HL-60/S4 treated with retinoic acid at 250 ng/mL for 4 days and 3 days (cell line): Measurements from ENCODE around the gene OASL.
"Not testable (repeated sequence)": the region's sequence is repeated elsewhere in the genome, so short reads cannot be mapped to it uniquely, and the experiment has no call there.

Experiments used
- in situ Hi-C: fragments of 300-500 bp; cut with MboI; formaldehyde crosslinking; loops from 2 replicates; pipeline ENCODE4 v1.7.0; 2022; ENCODE audit warnings: low sequenced_read_pairs

OASL gene

GRCh38 chr12:121059031-121059898, 20.2 kb upstream of the OASL start:
- in situ Hi-C loops = no loop called here

GRCh38 chr12:121057794-121058193, 18.7 kb upstream of the OASL start:
- in situ Hi-C loops = no loop called here

DNA sequence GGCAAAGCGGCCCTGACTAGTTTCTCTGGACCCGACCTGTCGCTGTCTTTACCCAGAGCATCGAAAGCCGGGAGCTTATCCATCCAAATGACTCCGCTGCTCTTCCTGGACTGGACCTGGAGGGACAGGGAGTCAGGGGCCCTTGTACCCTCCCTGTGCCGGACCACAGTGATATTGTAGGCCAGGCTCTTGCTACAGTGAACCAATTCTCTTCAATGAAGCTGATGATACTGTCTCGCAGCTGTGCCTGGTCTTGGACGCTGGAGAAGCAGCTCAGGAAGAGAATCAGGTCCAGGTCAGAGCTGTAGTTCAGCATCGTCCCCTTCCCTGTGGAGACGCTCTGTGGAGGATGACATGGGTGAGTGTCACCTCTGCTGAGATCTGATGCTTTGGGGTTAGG, 14.7 kb upstream of the OASL start:
- in situ Hi-C loops = no loop called here

GRCh38 chr12:121050725-121051124, 11.7 kb upstream of the OASL start:
- in situ Hi-C loops = no loop called here

DNA sequence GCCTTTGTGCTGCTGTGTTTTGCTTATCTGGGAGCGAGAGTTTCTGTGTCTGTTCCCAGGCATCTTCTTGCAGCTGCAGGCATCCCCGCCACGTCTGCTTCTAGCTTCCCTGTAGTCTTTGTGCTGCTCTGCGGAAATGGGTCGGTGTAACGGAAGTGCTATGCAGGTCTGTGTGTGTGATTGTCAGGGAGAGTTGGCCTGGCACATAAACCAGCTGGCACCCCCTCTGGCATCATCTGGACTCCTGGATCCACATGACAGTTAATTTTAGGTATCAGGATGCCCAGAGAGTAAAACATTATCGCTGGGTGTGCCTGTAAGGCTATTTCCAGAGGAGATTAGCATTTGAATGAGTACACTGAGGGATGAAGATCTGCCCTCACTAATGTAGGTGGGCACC, 9.4 kb upstream of the OASL start:
- in situ Hi-C loops = no loop called here

GRCh38 chr12:121047400-121047799, 8.4 kb upstream of the OASL start:
- in situ Hi-C loops = not testable (repeated sequence)

DNA sequence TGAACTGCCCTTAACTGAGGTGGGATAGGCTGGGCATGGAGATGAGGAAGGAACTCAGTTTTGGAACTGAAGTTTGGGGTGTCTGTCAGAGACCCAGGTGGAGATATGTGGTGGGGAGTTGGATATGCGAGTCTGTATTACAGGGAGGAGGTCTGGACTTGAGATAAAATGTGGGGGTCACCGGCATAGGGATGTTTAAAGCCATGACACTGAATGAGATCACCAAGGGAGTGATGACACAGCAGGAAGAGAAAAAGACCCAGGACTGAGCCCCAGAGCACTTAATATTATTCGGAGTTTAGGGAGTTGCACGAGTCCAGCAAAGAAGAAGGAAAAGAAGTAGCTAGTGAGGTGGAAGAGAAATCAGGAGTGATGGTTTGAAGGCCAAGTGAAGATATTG, 4.0 kb upstream of the OASL start:
- in situ Hi-C loops = no loop called here

GRCh38 chr12:121036810-121037326, 2.2 kb downstream of the OASL start:
- in situ Hi-C loops = no loop called here

DNA sequence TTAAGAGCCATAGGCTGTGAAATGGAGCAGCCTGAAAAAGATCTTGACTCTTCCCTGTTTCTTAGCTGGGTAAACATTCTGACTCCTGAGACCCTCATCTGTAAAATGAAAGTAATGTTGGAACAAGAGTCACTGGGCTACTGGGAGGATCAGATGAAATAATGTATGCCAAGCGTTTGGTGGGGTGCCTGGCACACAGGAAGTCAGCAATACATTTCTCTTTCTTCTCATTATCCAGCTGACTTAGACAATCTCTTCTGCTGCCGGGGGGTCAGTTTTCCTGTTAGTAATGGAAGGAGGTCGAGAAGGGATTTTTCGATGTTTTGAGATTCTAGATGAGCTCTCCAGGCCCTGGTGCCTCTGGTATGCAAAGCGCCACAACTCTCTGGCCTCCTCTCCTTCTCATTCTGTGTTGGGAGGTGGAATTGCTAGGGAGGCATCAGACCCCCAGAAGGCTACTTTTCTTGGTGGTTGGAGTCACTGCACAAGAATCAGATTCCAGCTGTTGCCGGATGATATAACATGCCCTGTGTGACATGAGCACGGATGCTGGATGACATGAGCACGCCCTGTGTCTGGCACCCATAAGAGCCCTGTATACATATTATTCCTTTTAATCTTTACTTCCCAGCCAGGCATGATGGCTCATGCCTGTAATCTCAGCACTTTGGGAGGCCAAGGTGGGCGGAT, 4.3 kb downstream of the OASL start:
- in situ Hi-C loops = no loop called here

GRCh38 chr12:121033625-121034349, 5.3 kb downstream of the OASL start:
- in situ Hi-C loops = no loop called here

DNA sequence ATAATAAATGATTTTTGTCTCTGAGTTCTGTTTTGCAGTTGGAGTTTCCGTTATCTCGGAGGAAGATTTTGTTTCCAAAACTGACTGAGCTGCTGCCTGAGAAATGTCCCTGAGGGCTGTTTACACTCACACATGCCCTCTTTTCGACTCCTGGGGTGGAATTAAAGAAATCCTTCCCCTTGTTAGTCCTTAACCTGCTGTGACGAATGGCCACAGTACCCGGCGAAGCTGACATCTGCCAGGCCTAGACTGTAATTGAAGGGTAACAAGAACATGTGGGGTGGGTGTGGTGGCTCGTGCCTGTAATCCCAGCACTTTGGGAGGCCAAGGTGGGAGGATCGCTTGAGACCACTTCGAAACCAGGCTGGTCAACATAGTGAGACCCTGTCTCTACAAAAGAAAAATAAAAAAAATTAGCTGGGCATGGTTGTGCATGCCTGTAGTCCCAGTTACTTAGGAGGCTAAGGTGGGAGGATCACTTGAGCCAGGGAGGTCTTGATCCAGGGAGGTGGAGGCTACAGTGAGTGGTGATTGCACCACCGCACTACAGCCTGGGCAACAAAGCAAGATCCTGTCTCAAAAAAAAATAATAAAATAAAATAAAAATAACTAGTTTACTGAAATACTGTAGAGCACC, 8.4 kb downstream of the OASL start:
- in situ Hi-C loops = no loop called here

DNA sequence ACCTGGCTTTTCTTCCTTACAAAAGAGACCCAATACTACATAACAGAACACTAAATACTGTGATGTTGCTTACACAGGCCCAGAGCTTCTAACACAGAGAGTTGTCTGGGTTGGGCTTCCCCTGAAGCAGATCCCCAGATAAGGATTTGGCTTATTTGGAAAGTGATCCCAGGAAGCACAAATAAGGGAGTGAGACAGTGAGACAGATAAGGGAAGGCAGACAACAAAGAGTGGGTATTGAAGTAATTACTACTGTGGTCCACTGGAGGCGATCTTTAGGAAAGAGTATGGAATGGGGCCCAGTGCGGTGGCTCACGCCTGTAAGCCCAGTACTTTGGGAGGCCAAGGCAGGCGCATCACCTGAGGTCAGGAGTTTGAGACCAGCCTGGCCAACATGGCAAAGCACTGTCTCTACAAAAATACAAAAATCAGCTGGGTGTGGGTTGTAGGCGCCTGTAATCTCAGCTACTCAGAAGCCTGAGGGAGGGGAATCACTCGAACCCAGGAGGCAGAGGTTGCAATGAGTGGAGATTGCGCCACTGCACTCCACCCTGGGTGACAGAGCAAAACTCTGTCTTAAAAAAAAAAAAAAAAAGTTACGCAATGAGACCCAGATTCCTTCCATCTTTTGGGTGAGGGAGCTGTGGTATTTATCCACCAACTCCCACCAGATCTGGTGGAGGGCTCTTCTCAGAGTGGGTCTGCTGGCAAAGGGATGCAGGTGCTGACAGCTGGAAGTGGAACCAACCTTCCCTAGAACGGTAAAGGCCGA, 12.6 kb downstream of the OASL start:
- in situ Hi-C loops = no loop called here

DNA sequence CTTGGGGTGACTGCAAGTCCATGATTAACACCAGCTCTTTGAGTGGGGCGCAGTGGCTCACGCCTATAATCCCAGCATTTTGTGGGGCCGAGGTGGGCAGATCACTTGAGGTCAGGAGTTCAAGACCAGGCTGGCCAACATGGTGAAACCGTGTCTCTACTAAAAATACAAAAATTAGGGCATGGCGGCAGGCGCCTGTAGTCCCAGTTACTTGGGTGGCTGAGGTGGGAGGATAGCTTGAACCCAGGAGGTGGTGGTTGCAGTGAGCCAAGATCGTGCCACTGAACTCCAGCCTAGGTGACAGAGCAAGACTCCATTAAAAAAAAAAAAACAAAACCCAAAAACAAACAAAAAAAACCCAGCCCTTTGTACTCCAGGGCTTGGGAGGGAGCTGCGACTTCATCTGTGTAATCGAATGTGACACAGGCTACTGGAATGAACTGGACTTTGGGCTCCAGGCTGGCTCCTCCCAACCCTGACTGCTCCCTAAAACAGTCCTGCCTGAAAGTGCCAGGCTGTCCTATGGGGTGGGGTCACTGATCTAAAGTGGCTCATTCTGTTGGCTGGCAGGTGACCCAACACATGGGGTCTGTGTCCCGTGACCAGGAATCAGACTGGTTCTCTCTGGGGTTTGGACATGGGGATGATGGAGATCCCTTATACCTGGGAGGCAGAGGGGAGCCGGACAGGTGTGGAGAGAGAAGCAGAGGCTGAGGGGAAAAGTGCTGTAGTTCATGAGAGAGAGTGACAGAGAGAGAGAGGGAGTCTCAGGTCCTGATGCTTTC, 13.4 kb downstream of the OASL start:
- in situ Hi-C loops = no loop called here

GRCh38 chr12:121023799-121024198, 15.2 kb downstream of the OASL start:
- in situ Hi-C loops = no loop called here

DNA sequence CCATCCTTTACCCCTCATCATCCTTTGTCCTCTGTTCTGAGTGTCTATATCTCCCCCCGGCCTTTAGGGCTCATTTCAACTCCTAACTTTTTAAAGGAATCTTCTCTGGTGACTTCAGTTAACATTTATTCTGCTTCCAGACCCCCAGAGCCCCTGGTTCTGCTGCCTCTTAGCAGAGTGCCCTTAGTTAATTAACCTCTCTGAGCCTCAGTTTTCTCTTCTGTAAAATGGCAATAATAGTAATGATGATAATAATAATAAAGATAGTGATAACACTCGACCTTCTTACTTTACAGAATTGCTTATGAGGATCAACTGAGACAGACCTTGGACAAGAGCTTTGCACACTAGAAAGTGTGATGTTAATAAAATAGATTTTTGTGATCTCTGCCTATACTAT, 16.3 kb downstream of the OASL start:
- in situ Hi-C loops = no loop called here

DNA sequence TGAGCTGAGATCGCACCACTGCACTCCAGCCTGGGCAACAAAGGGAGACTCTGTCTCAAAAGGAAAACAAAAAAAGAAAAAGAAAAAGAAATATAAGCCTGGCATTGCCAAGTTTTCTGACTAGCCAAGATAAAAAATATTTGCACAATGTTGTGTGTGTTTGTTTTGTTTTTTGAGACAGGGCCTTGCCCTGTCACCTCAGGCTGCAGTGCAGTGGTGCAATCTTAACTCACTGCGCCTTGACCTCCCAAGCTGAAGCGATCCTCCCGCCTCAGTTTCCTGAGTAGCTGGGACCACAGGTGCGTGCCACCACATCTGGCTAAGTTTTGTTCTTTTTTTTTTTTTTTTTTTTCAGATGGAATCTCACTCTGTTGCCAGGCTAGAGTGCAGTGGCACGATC, 17.3 kb downstream of the OASL start:
- in situ Hi-C loops = no loop called here

- in situ Hi-C loops = no loop called here
These were observed 20.0 kb downstream of the OASL start for GRCh38 chr12:121018860-121019617.

DNA sequence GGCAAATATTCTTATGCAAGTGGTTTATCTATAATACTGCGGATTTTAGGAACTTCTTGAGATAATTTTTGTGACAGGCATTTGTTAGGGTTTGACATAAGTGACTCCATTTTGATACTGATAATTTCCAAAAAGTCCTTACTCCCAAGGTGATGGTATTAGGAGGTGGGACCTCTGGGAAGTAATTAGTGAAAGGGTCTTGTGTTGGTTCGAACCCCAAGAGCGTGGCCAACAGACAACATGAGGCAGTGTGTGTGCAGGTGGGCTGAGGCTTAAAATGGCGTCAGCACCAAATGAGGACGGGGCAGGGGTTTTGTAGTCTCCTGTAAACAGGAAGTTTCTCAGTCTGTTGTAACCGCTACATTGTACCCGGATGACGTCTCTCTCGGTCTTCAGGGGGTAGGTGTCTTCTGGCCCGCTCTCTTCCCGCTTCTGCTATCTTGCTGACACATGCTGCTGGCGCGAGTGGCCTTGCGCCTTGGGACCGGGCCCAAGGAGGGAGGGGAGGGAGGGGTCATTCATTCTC, 21.0 kb downstream of the OASL start:
- in situ Hi-C loops = no loop called here
